IMR-90 (cell line): ENCODE results near the gene ASB16. TPM values are rescaled to one million over a fixed set of nuclear protein-coding genes. Genes with fewer than 3 reads are reported as not detected.
A peak's percentile ranks its signal among the peaks of the same experiment; 100 is the strongest.

Experiments
- ATAC-seq: fragments of 200-7000 bp; cut with Tn5 transposase; 2 replicates; pipeline ENCODE4 v1.9.1; 2020; ENCODE audit warnings: low read depth, mild to moderate bottlenecking, moderate library complexity
- BruUV-seq: library from RNA; stranded (reverse); fragments of 400-500 nt; replicated peaks from 2 replicates; lab custom pipeline; 2021; lab: Mats Ljungman, UMichigan
- CTCF ChIA-PET: fragments of 300-600 bp; formaldehyde crosslinking; extraction: SDS; loops from one replicate; lab custom pipeline; 2021; ENCODE audit warnings: antibody characterized with exemption; lab: Yijun Ruan, JAX
- POLR2A ChIA-PET: fragments of 300-600 bp; sonication (Branson Sonifier 250); formaldehyde crosslinking; loops from one replicate; lab custom pipeline; 2022; ENCODE audit warnings: antibody characterized with exemption; ENCODE audit not compliant: unreplicated experiment; lab: Charles Lee
- DNase-seq: peaks from one replicate; pipeline ENCODE4 v3.0.0; 2013
- H2AFZ ChIP-seq: replicated peaks from 2 replicates; pipeline ENCODE3; 2013; ENCODE audit warnings: low read length, mild to moderate bottlenecking; ENCODE audit not compliant: poor library complexity
- H2AK5ac ChIP-seq: 2 replicates; pipeline ENCODE4 v1.6.1; 2013; ENCODE audit warnings: low read depth, low read length, inconsistent platforms
- H2AK9ac ChIP-seq: replicated peaks from 2 replicates; pipeline ENCODE3; 2013; ENCODE audit warnings: mild to moderate bottlenecking, low read depth, low read length, moderate library complexity; ENCODE audit not compliant: poor library complexity
- H2BK120ac ChIP-seq: 2 replicates; pipeline ENCODE4 v1.6.1; 2013; ENCODE audit warnings: low read depth, low read length, inconsistent platforms
- H2BK15ac ChIP-seq: 3 replicates; pipeline ENCODE4 v1.6.1; 2013; ENCODE audit warnings: low read depth, low read length, inconsistent platforms
- H2BK20ac ChIP-seq: 2 replicates; pipeline ENCODE4 v1.6.1; 2013; ENCODE audit warnings: low read depth, mild to moderate bottlenecking, inconsistent platforms, low read length, moderate library complexity
- H2BK5ac ChIP-seq: 2 replicates; pipeline ENCODE4 v1.6.1; 2013; ENCODE audit warnings: mild to moderate bottlenecking, low read depth, low read length, inconsistent platforms; ENCODE audit not compliant: poor library complexity, severe bottlenecking
- H3K14ac ChIP-seq: replicated peaks from 2 replicates; pipeline ENCODE4 v1.6.1; 2013; ENCODE audit warnings: low read depth, low read length, inconsistent platforms
- H3K18ac ChIP-seq: 2 replicates; pipeline ENCODE4 v1.6.1; 2013; ENCODE audit warnings: low read depth, low read length, control low read depth
- H3K23ac ChIP-seq: 2 replicates; pipeline ENCODE4 v1.6.1; 2013; ENCODE audit warnings: low read depth, low read length, inconsistent platforms
- H3K27ac ChIP-seq: 2 replicates; pipeline ENCODE4 v1.5.1; 2013; ENCODE audit warnings: mild to moderate bottlenecking, control low read depth, low read length; ENCODE audit not compliant: insufficient read depth
- H3K27me3 ChIP-seq: 2 replicates; pipeline ENCODE4 v1.6.1; 2013; ENCODE audit warnings: low read length; ENCODE audit not compliant: control insufficient read depth, insufficient read depth
- H3K36me3 ChIP-seq: 2 replicates; pipeline ENCODE4 v1.6.1; 2013; ENCODE audit warnings: low read length, mixed read lengths; ENCODE audit not compliant: control insufficient read depth, insufficient read depth
- H3K4ac ChIP-seq: 2 replicates; pipeline ENCODE4 v1.6.1; 2013; ENCODE audit warnings: low read depth, low read length, inconsistent platforms
- H3K4me1 ChIP-seq: 2 replicates; pipeline ENCODE4 v1.6.1; 2013; ENCODE audit warnings: low read length, mixed read lengths; ENCODE audit not compliant: control insufficient read depth, insufficient read depth
- H3K4me2 ChIP-seq: 2 replicates; pipeline ENCODE4 v1.6.1; 2013; ENCODE audit warnings: low read depth, mild to moderate bottlenecking, control low read depth, low read length, moderate library complexity
- H3K4me3 ChIP-seq: 2 replicates; pipeline ENCODE4 v1.5.1; 2013; ENCODE audit warnings: low read depth, mild to moderate bottlenecking, control low read depth, low read length, moderate library complexity; ENCODE audit not compliant: insufficient read depth
- H3K56ac ChIP-seq: 2 replicates; pipeline ENCODE4 v1.6.1; 2013; ENCODE audit warnings: low read length, inconsistent platforms; ENCODE audit not compliant: insufficient read depth; ENCODE audit errors: extremely low read depth
- H3K79me1 ChIP-seq, 2 experiments: 2 replicates each; pipeline ENCODE4 v1.6.1; 2013; ENCODE audit warnings: low read length in 2 of 2, inconsistent platforms in 1 of 2, low read depth in 1 of 2
- H3K9ac ChIP-seq: 2 replicates; pipeline ENCODE4 v1.6.1; 2013; ENCODE audit warnings: low read depth, low read length, control low read depth
- H3K9me1 ChIP-seq: 2 replicates; pipeline ENCODE4 v1.6.1; 2013; ENCODE audit warnings: low read length, inconsistent platforms; ENCODE audit not compliant: insufficient read depth
- H3K9me3 ChIP-seq: 2 replicates; pipeline ENCODE4 v1.6.1; 2013; ENCODE audit warnings: low read length; ENCODE audit not compliant: control insufficient read depth, insufficient read depth
- H4K20me1 ChIP-seq: 2 replicates; pipeline ENCODE4 v1.6.1; 2013; ENCODE audit warnings: low read length, inconsistent platforms; ENCODE audit not compliant: insufficient read depth
- H4K5ac ChIP-seq: 2 replicates; pipeline ENCODE4 v1.6.1; 2013; ENCODE audit warnings: mild to moderate bottlenecking, low read depth, low read length, control low read depth
- H4K8ac ChIP-seq, 2 experiments: 2 replicates each; pipeline ENCODE4 v1.6.1; 2013; ENCODE audit warnings: low read depth in 2 of 2, low read length in 2 of 2, control low read depth in 1 of 2, inconsistent platforms in 1 of 2
- H4K91ac ChIP-seq: 2 replicates; pipeline ENCODE4 v1.6.1; 2013; ENCODE audit warnings: low read depth, low read length, inconsistent platforms; ENCODE audit not compliant: insufficient read depth
- CEBPB ChIP-seq: IDR thresholded peaks from 2 replicates; pipeline ENCODE4 v1.6.1; 2012; ENCODE audit warnings: low read depth, low read length, improper control_type of control experiment
- CHD1 ChIP-seq: IDR thresholded peaks from 2 replicates; pipeline ENCODE4 v1.6.1; 2012; ENCODE audit warnings: low read depth, low read length, improper control_type of control experiment
- FOS ChIP-seq: fragments of 150-350 bp; IDR thresholded peaks from 2 replicates; pipeline ENCODE4 v1.6.1; 2016; ENCODE audit warnings: low read depth, low read length
- MAFK ChIP-seq: IDR thresholded peaks from 2 replicates; pipeline ENCODE4 v1.6.1; 2012; ENCODE audit warnings: low read depth, low read length, improper control_type of control experiment
- MAZ ChIP-seq: IDR thresholded peaks from 2 replicates; pipeline ENCODE4 v1.6.1; 2012; ENCODE audit warnings: low read depth, mild to moderate bottlenecking, low read length, improper control_type of control experiment, moderate library complexity, borderline replicate concordance
- MXI1 ChIP-seq: IDR thresholded peaks from 2 replicates; pipeline ENCODE4 v1.6.1; 2012; ENCODE audit warnings: low read depth, mild to moderate bottlenecking, low read length, moderate library complexity, borderline replicate concordance
- RAD21 ChIP-seq: IDR thresholded peaks from 2 replicates; pipeline ENCODE4 v1.6.1; 2012; ENCODE audit warnings: low read length, improper control_type of control experiment
- RFX5 ChIP-seq: IDR thresholded peaks from 2 replicates; pipeline ENCODE4 v1.8.0; 2012; ENCODE audit warnings: low read depth, mild to moderate bottlenecking, low read length, moderate library complexity
- WGBS, 2 experiments: methylation state at CpG; one replicate each; pipeline versions ENCODE4 v1.1.5 to v1.1.7; 2013; ENCODE audit warnings: missing lambda C conversion rate in 2 of 2; ENCODE audit not compliant: insufficient read length in 1 of 2; ENCODE audit errors: extremely low coverage in 2 of 2; 5-methylcytosine and 5-hydroxymethylcytosine counted together
- dilution Hi-C: fragments of 300-500 bp; cut with HindIII; formaldehyde crosslinking; loops from one replicate; pipeline ENCODE4 v1.14.3; 2018; ENCODE audit warnings: low sequenced_read_pairs; ENCODE audit not compliant: unreplicated experiment
- in situ Hi-C: fragments of 300-500 bp; cut with MboI; formaldehyde crosslinking; loops from 3 replicates; pipeline ENCODE4 v1.14.3; 2019; ENCODE audit warnings: low sequenced_read_pairs, inconsistent platforms, mixed read lengths
- intact Hi-C: fragments of 100-400 bp; cut with micrococcal nuclease; formaldehyde crosslinking; loops from 2 replicates; pipeline ENCODE4 v1.10.0; 2022
- polyA plus RNA-seq, 3 experiments: library from polyadenylated mRNA; depleted of rRNA; stranded (reverse); fragments of >200 nt; gene quantifications; 2 replicates each; pipeline ENCODE4 v1.2.3, GENCODE V29; 2012; ENCODE audit warnings: low replicate concordance in 1 of 3
- total RNA-seq: library from RNA; depleted of rRNA; stranded (reverse); fragments of >200 nt; gene quantifications from 2 replicates; pipeline ENCODE4 v1.2.3, GENCODE V29; 2012

ASB16 gene
- total and polyA plus RNA-seq, 2 of the 4 experiments (the other 2 are of a cell fraction) = 0.05 TPM; not detected in 1

- no peak overlapping the region for H2BK120ac ChIP-seq
- H4K5ac ChIP-seq = no peak overlapping the region; the same call in 1 of the 2 replicates
- H3K4me1 ChIP-seq = peaks cover 2% of the 10 kb centered on the region; the same call in 1 of the 2 replicates
- no peak overlapping the region for H3K9ac ChIP-seq
- peak overlapping the region in 1 of 2 experiments; percentile 10; a peak in 1 of 4 replicates for H4K8ac ChIP-seq
- no peak overlapping the region for H2BK15ac ChIP-seq
- peak overlapping the region; percentile 6 for H2AK9ac ChIP-seq
- intact Hi-C loops (no loop called here), in situ Hi-C loops (no loop called here), dilution Hi-C loops (no loop called here)
- H3K9me1 ChIP-seq = no peaks in the 10 kb centered on the region
- H3K36me3 ChIP-seq = peaks cover 59% of the 10 kb centered on the region
- no peaks in the 10 kb centered on the region for H4K20me1 ChIP-seq
- H2AFZ ChIP-seq = no peak overlapping the region
- BruUV-seq = no TSS peak
- no peaks in the 10 kb centered on the region for H3K9me3 ChIP-seq
- WGBS, 2 experiments = no CpG with 5 or more reads among the region's 5 CpGs
- no peak overlapping the region for H3K14ac ChIP-seq
- ATAC-seq = no peak
- no peak overlapping the region for H2BK20ac ChIP-seq
- ChIA-PET CTCF (no interaction called here), POLR2A (no interaction called here)
- H3K4ac ChIP-seq = no peak overlapping the region
- H3K79me1 ChIP-seq = peaks cover 22 to 57% of the 10 kb centered on the region in 2 experiments
- H3K4me3 ChIP-seq = no peak overlapping the region
- H2BK5ac ChIP-seq = no peak overlapping the region
- TF ChIP-seq FOS (no peak), CHD1 (no peak), MAZ (no peak), MXI1 (no peak), RAD21 (no peak), MAFK (no peak), CEBPB (no peak), RFX5 (no peak)
- no peak overlapping the region for H4K91ac ChIP-seq
- no peak overlapping the region for H3K56ac ChIP-seq
- H3K27ac ChIP-seq = no peak overlapping the region
- H3K4me2 ChIP-seq = no peak overlapping the region
- H3K23ac ChIP-seq = no peak overlapping the region
- DNase-seq = no peak
- no peak overlapping the region for H3K18ac ChIP-seq
- no peak overlapping the region for H2AK5ac ChIP-seq
- H3K27me3 ChIP-seq = no peaks in the 10 kb centered on the region
Measured at GRCh38 chr17:44191369-44191768, 20.9 kb downstream of the ASB16 start.
